H9 (cell line): ENCODE measurements around the gene OSBPL1A. TPM values are rescaled to one million over a fixed set of nuclear protein-coding genes. Genes with fewer than 3 reads are reported as not detected.
A peak's percentile ranks its signal among the peaks of the same experiment; 100 is the strongest.

ENCODE experiments used
- DNase-seq: peaks from one replicate; pipeline ENCODE4 v3.0.0-alpha.2; 2017
- H2AFZ ChIP-seq: one replicate; pipeline ENCODE4 v1.6.1; 2013; ENCODE audit warnings: mild to moderate bottlenecking, low read length, control low read depth, moderate library complexity
- H2AK5ac ChIP-seq: 2 replicates; pipeline ENCODE4 v1.6.1; 2013; ENCODE audit warnings: low read length, control low read depth, mixed read lengths; ENCODE audit not compliant: insufficient read length
- H2BK120ac ChIP-seq: one replicate; pipeline ENCODE4 v1.6.1; 2013; ENCODE audit warnings: low read depth, mild to moderate bottlenecking, low read length, control low read depth, inconsistent platforms; ENCODE audit not compliant: poor library complexity, severe bottlenecking
- H2BK12ac ChIP-seq: 2 replicates; pipeline ENCODE4 v1.6.1; 2013; ENCODE audit warnings: low read length, control low read depth, mixed read lengths, low read depth; ENCODE audit not compliant: insufficient read length
- H2BK15ac ChIP-seq: 2 replicates; pipeline ENCODE4 v1.6.1; 2013; ENCODE audit warnings: low read depth, low read length, control low read depth
- H2BK20ac ChIP-seq: one replicate; pipeline ENCODE4 v1.6.1; 2013; ENCODE audit warnings: low read depth, mild to moderate bottlenecking, low read length, control low read depth, inconsistent platforms; ENCODE audit not compliant: poor library complexity, severe bottlenecking
- H2BK5ac ChIP-seq: 2 replicates; pipeline ENCODE4 v1.6.1; 2013; ENCODE audit warnings: low read length, control low read depth, mixed read lengths; ENCODE audit not compliant: insufficient read length
- H3K14ac ChIP-seq: 2 replicates; pipeline ENCODE4 v1.6.1; 2013; ENCODE audit warnings: low read length, control low read depth; ENCODE audit not compliant: insufficient read depth
- H3K18ac ChIP-seq: 2 replicates; pipeline ENCODE4 v1.6.1; 2013; ENCODE audit warnings: low read depth, mild to moderate bottlenecking, mixed read lengths, low read length, control low read depth; ENCODE audit not compliant: insufficient read length
- H3K23ac ChIP-seq: 2 replicates; pipeline ENCODE4 v1.6.1; 2013; ENCODE audit warnings: low read length, control low read depth, mixed read lengths, low read depth; ENCODE audit not compliant: insufficient read length
- H3K23me2 ChIP-seq: 2 replicates; pipeline ENCODE4 v1.6.1; 2013; ENCODE audit warnings: low read depth, mild to moderate bottlenecking, mixed read lengths, low read length, control low read depth; ENCODE audit not compliant: insufficient read length, poor library complexity, severe bottlenecking
- H3K27ac ChIP-seq: 2 replicates; pipeline ENCODE4 v1.5.1; 2013; ENCODE audit warnings: low read length, control low read depth, mixed read lengths, low read depth; ENCODE audit not compliant: insufficient read length
- H3K27me3 ChIP-seq: 2 replicates; pipeline ENCODE4 v1.6.1; 2013; ENCODE audit warnings: low read length, control low read depth, inconsistent platforms; ENCODE audit not compliant: insufficient read depth
- H3K4ac ChIP-seq: 2 replicates; pipeline ENCODE4 v1.6.1; 2013; ENCODE audit warnings: low read depth, mild to moderate bottlenecking, control low read depth, inconsistent platforms, low read length, moderate library complexity
- H3K4me1 ChIP-seq: 2 replicates; pipeline ENCODE4 v1.6.1; 2013; ENCODE audit warnings: low read length, control low read depth, inconsistent platforms; ENCODE audit not compliant: insufficient read depth
- H3K4me2 ChIP-seq: 2 replicates; pipeline ENCODE4 v1.6.1; 2013; ENCODE audit warnings: low read length, control low read depth, mixed read lengths; ENCODE audit not compliant: insufficient read length, insufficient read depth
- H3K56ac ChIP-seq: 2 replicates; pipeline ENCODE4 v1.6.1; 2013; ENCODE audit warnings: low read depth, mild to moderate bottlenecking, mixed read lengths, low read length, control low read depth; ENCODE audit not compliant: insufficient read length
- H3K79me1 ChIP-seq: 2 replicates; pipeline ENCODE4 v1.6.1; 2013; ENCODE audit warnings: low read depth, mild to moderate bottlenecking, moderate library complexity, low read length, control low read depth, inconsistent platforms; ENCODE audit not compliant: insufficient read depth, poor library complexity, severe bottlenecking
- H3K79me2 ChIP-seq: 2 replicates; pipeline ENCODE4 v1.6.1; 2013; ENCODE audit warnings: low read length, control low read depth, inconsistent platforms; ENCODE audit not compliant: insufficient read depth
- H3K9ac ChIP-seq: 2 replicates; pipeline ENCODE4 v1.6.1; 2013; ENCODE audit warnings: low read length, control low read depth, mixed read lengths; ENCODE audit not compliant: insufficient read length; ENCODE audit errors: extremely low read depth
- H3K9me3 ChIP-seq: one replicate; pipeline ENCODE4 v1.6.1; 2013; ENCODE audit warnings: low read depth, low read length, inconsistent platforms; ENCODE audit not compliant: control insufficient read depth
- H3T11ph ChIP-seq: one replicate; pipeline ENCODE4 v1.6.1; 2013; ENCODE audit warnings: mild to moderate bottlenecking, low read length, control low read depth, inconsistent platforms
- H4K20me1 ChIP-seq: one replicate; pipeline ENCODE4 v1.6.1; 2013; ENCODE audit not compliant: control insufficient read depth, insufficient read length, insufficient read depth
- H4K5ac ChIP-seq: 2 replicates; pipeline ENCODE4 v1.6.1; 2013; ENCODE audit warnings: low read depth, mild to moderate bottlenecking, mixed read lengths, low read length, control low read depth; ENCODE audit not compliant: insufficient read length
- H4K8ac ChIP-seq: replicated peaks from 2 replicates; pipeline ENCODE4 v1.6.1; 2013; ENCODE audit warnings: low read length, control low read depth, mixed read lengths, low read depth; ENCODE audit not compliant: insufficient read length
- H4K91ac ChIP-seq: 2 replicates; pipeline ENCODE4 v1.6.1; 2013; ENCODE audit warnings: low read depth, mild to moderate bottlenecking, moderate library complexity, mixed read lengths, low read length, control low read depth; ENCODE audit not compliant: insufficient read length
- H3K27ac Mint-ChIP-seq, 3 experiments: 2 replicates in 2 of 3; 3 replicates in 1 of 3; pipeline ENCODE4 v1.8.0; 2020 to 2021; ENCODE audit warnings: mixed read lengths in 3 of 3, mild to moderate bottlenecking in 1 of 3, moderate library complexity in 1 of 3
- H3K27me3 Mint-ChIP-seq: 2 replicates; pipeline ENCODE4 v1.8.0; 2021; ENCODE audit warnings: low read depth, mild to moderate bottlenecking, moderate library complexity, mixed read lengths
- H3K36me3 Mint-ChIP-seq, 3 experiments: 2 replicates in 2 of 3; 3 replicates in 1 of 3; pipeline ENCODE4 v1.8.0; 2020 to 2021; ENCODE audit warnings: low read depth in 3 of 3, mixed read lengths in 3 of 3; ENCODE audit not compliant: insufficient read depth in 1 of 3
- H3K4me1 Mint-ChIP-seq, 2 experiments: 2 replicates each; pipeline ENCODE4 v1.8.0; 2020; ENCODE audit warnings: mixed read lengths in 2 of 2
- H3K4me3 Mint-ChIP-seq, 2 experiments: 2 replicates in 1 of 2; 3 replicates in 1 of 2; pipeline ENCODE4 v1.8.0; 2020 to 2021; ENCODE audit warnings: mild to moderate bottlenecking in 2 of 2, mixed read lengths in 2 of 2, moderate library complexity in 1 of 2
- H3K9me3 Mint-ChIP-seq, 2 experiments: 2 replicates in 1 of 2; 3 replicates in 1 of 2; pipeline ENCODE4 v1.8.0; 2020; ENCODE audit warnings: mild to moderate bottlenecking in 2 of 2, mixed read lengths in 2 of 2, moderate library complexity in 1 of 2
- CTCF ChIP-seq: fragments of 200-600 bp; sonication (generic); conservative IDR thresholded peaks from 3 replicates; pipeline ENCODE4 v1.8.0; 2021; ENCODE audit warnings: antibody characterized with exemption, mild to moderate bottlenecking
- WGBS: extraction: QIAGEN DNeasy Blood & Tissue Kit; methylation state at CpG from one replicate; pipeline ENCODE4 v1.1.7; 2013; ENCODE audit warnings: missing lambda C conversion rate, low lambda C conversion rate, mixed read lengths; ENCODE audit not compliant: insufficient read length; ENCODE audit errors: extremely low coverage; 5-methylcytosine and 5-hydroxymethylcytosine counted together
- total RNA-seq: library from RNA; stranded (reverse); gene quantifications from 2 replicates; pipeline ENCODE4 v1.2.1, GENCODE V29; 2021

The OSBPL1A gene
- total RNA-seq, 1 experiment from 2014 or later: 33.9 TPM

GRCh38 chr18:24413148-24413547 lies 15.5 kb upstream of the OSBPL1A start:
- H3K9ac ChIP-seq: no peak overlapping the region
- no CpG with 5 or more reads among the region's 2 CpGs for WGBS

More at GRCh38 chr18:24413148-24413547, 15.5 kb upstream of the OSBPL1A start:
- no peak overlapping the region for H3K4me3 Mint-ChIP-seq
- TF ChIP-seq CTCF: peak; percentile 66
- peak overlapping the region in 1 of 3 experiments; percentile 42; a peak in 2 of 7 replicates for H3K27ac Mint-ChIP-seq
- H4K8ac ChIP-seq: no peak overlapping the region
- no peak overlapping the region for H2BK20ac ChIP-seq
- H3K9me3 Mint-ChIP-seq: no peaks in the 10 kb centered on the region
- H4K20me1 ChIP-seq: no peaks in the 10 kb centered on the region
- H2BK5ac ChIP-seq: no peak overlapping the region
- no peaks in the 10 kb centered on the region; the same call in 1 of the 2 replicates for H3K27me3 ChIP-seq
- no peak overlapping the region for H3K4ac ChIP-seq
- no peak overlapping the region for H2BK15ac ChIP-seq
- no peak overlapping the region for H2AK5ac ChIP-seq
- no peak overlapping the region for H3K4me2 ChIP-seq
- no peak overlapping the region for H3K56ac ChIP-seq
- H3K36me3 Mint-ChIP-seq: no peaks in the 10 kb centered on the region
- H4K5ac ChIP-seq: no peak overlapping the region
- H3K9me3 ChIP-seq: no peaks in the 10 kb centered on the region
- H3K18ac ChIP-seq: no peak overlapping the region
- peaks cover 3% of the 10 kb centered on the region; the same call in 1 of the 2 replicates for H3K27me3 Mint-ChIP-seq
- no peak overlapping the region for H3K27ac ChIP-seq
- peaks cover 12 to 20% of the 10 kb centered on the region in 2 experiments for H3K4me1 Mint-ChIP-seq
- H3T11ph ChIP-seq: no peak overlapping the region
- no peaks in the 10 kb centered on the region for H3K23me2 ChIP-seq
- no peak overlapping the region for H4K91ac ChIP-seq
- H2BK12ac ChIP-seq: no peak overlapping the region
- no peaks in the 10 kb centered on the region for H3K79me1 ChIP-seq
- H2AFZ ChIP-seq: no peak overlapping the region
- H3K79me2 ChIP-seq: no peaks in the 10 kb centered on the region
- H3K14ac ChIP-seq: no peak overlapping the region
- H2BK120ac ChIP-seq: no peak overlapping the region
- H3K4me1 ChIP-seq: no peaks in the 10 kb centered on the region
- peak; percentile 56 for DNase-seq
- H3K23ac ChIP-seq: no peak overlapping the region
